OCI-LY1 (cell line): ENCODE results near the gene EFHD1.
A peak's percentile ranks its signal among the peaks of the same experiment; 100 is the strongest.

Experiments used
- H2AFZ ChIP-seq: fragments of 200-600 bp; sonication (generic), shearing (Covaris generic); 2 replicates; pipeline ENCODE4 v1.6.0; 2014; ENCODE audit warnings: antibody characterized with exemption, mild to moderate bottlenecking, low read length
- H3F3A ChIP-seq: fragments of 200-600 bp; sonication (generic), shearing (Covaris generic); 2 replicates; pipeline ENCODE4 v1.6.0; 2014; ENCODE audit warnings: mild to moderate bottlenecking, antibody characterized with exemption, low read length, moderate library complexity; ENCODE audit not compliant: insufficient read depth
- H3K27ac ChIP-seq: fragments of 200-600 bp; sonication (generic); 2 replicates; pipeline ENCODE4 v1.5.1; 2014; ENCODE audit warnings: low read length, mixed run types, mild to moderate bottlenecking, low read depth; ENCODE audit not compliant: poor library complexity, severe bottlenecking
- H3K27me3 ChIP-seq: fragments of 200-600 bp; sonication (generic); 2 replicates; pipeline ENCODE4 v1.6.0; 2014; ENCODE audit warnings: antibody characterized with exemption, mild to moderate bottlenecking, low read length, moderate library complexity; ENCODE audit not compliant: insufficient read depth
- H3K36me3 ChIP-seq: fragments of 200-600 bp; sonication (generic); 2 replicates; pipeline ENCODE4 v1.6.1; 2014; ENCODE audit warnings: mild to moderate bottlenecking, antibody characterized with exemption, low read length, moderate library complexity, mixed read lengths; ENCODE audit not compliant: insufficient read depth
- H3K4me1 ChIP-seq: fragments of 200-600 bp; sonication (generic); 2 replicates; pipeline ENCODE4 v1.5.1; 2014; ENCODE audit warnings: mild to moderate bottlenecking, low read length, moderate library complexity; ENCODE audit not compliant: insufficient read depth, severe bottlenecking
- H3K4me2 ChIP-seq: fragments of 200-600 bp; sonication (generic), shearing (Covaris generic); 2 replicates; pipeline ENCODE4 v1.6.1; 2014; ENCODE audit warnings: low read length
- H3K4me3 ChIP-seq: fragments of 200-600 bp; sonication (generic); 2 replicates; pipeline ENCODE4 v1.5.1; 2014; ENCODE audit warnings: low read length, low read depth, mild to moderate bottlenecking, mixed read lengths; ENCODE audit not compliant: poor library complexity, severe bottlenecking
- H3K79me2 ChIP-seq: fragments of 200-600 bp; shearing (Covaris generic); 2 replicates; pipeline ENCODE4 v1.6.1; 2016; ENCODE audit warnings: mixed run types, low read length, mixed read lengths; ENCODE audit not compliant: insufficient read depth
- H3K9ac ChIP-seq: fragments of 200-600 bp; sonication (generic), shearing (Covaris generic); 2 replicates; pipeline ENCODE4 v1.6.1; 2014; ENCODE audit warnings: mild to moderate bottlenecking, low read length, mixed read lengths
- H3K9me2 ChIP-seq: fragments of 200-600 bp; sonication (generic), shearing (Covaris generic); 2 replicates; pipeline ENCODE4 v1.6.1; 2014; ENCODE audit warnings: low read depth, mild to moderate bottlenecking, low read length, mixed read lengths
- H3K9me3 ChIP-seq: fragments of 200-600 bp; shearing (Covaris generic); 2 replicates; pipeline ENCODE4 v1.6.1; 2014; ENCODE audit warnings: low read length, mixed read lengths
- H4K20me1 ChIP-seq: fragments of 200-600 bp; sonication (generic), shearing (Covaris generic); 2 replicates; pipeline ENCODE4 v1.6.0; 2016; ENCODE audit warnings: mild to moderate bottlenecking, low read length; ENCODE audit not compliant: insufficient read depth
- CTCF ChIP-seq: fragments of 200-600 bp; sonication (generic), shearing (Covaris generic); IDR thresholded peaks from 2 replicates; pipeline ENCODE4 v1.5.1; 2017; ENCODE audit warnings: mild to moderate bottlenecking, antibody characterized with exemption, low read length, moderate library complexity, mixed read lengths
- EZH2 ChIP-seq: fragments of 200-600 bp; sonication (generic), shearing (Covaris generic); IDR thresholded peaks from 2 replicates; pipeline ENCODE4 v1.8.0; 2017; ENCODE audit warnings: borderline replicate concordance, mixed run types, mild to moderate bottlenecking, antibody characterized with exemption, low read length, moderate library complexity, mixed read lengths

Gene EFHD1

GRCh38 chr2:232610081-232610480, 23.3 kb upstream of the EFHD1 start:
- TF ChIP-seq EZH2 (no peak), CTCF (no peak)
- H3K27ac ChIP-seq = no peak overlapping the region
- no peak overlapping the region for H2AFZ ChIP-seq
- no peak overlapping the region for H3K4me3 ChIP-seq
- H4K20me1 ChIP-seq = no peaks in the 10 kb centered on the region
- H3K4me1 ChIP-seq = peaks cover 4% of the 10 kb centered on the region
- no peaks in the 10 kb centered on the region for H3K36me3 ChIP-seq
- no peaks in the 10 kb centered on the region for H3K9me2 ChIP-seq
- H3K9ac ChIP-seq = no peak overlapping the region
- no peak overlapping the region for H3K4me2 ChIP-seq
- no peaks in the 10 kb centered on the region for H3K9me3 ChIP-seq
- H3F3A ChIP-seq = no peaks in the 10 kb centered on the region
- H3K27me3 ChIP-seq = no peaks in the 10 kb centered on the region
- H3K79me2 ChIP-seq = no peaks in the 10 kb centered on the region

- H3K4me3 ChIP-seq = no peak overlapping the region
- H4K20me1 ChIP-seq = no peaks in the 10 kb centered on the region
- H3K27ac ChIP-seq = no peak overlapping the region
- no peak overlapping the region for H3K9ac ChIP-seq
- TF ChIP-seq CTCF (no peak), EZH2 (no peak)
- peaks cover 4% of the 10 kb centered on the region for H3K4me1 ChIP-seq
- H3K9me3 ChIP-seq = no peaks in the 10 kb centered on the region
- H3K27me3 ChIP-seq = no peaks in the 10 kb centered on the region
- no peaks in the 10 kb centered on the region for H3K36me3 ChIP-seq
- no peak overlapping the region for H2AFZ ChIP-seq
- H3K9me2 ChIP-seq = no peaks in the 10 kb centered on the region
- H3K79me2 ChIP-seq = no peaks in the 10 kb centered on the region
- H3K4me2 ChIP-seq = no peak overlapping the region
- no peaks in the 10 kb centered on the region for H3F3A ChIP-seq
Observed at GRCh38 chr2:232611061-232611460, 22.3 kb upstream of the EFHD1 start.

- Histone ChIP-seq H3K27ac (no peak overlapping the region), H4K20me1 (no peaks in the 10 kb centered on the region), H3K9ac (no peak overlapping the region), H3K9me2 (no peaks in the 10 kb centered on the region), H3K4me3 (no peak overlapping the region), H2AFZ (no peak overlapping the region), H3K36me3 (no peaks in the 10 kb centered on the region), H3K4me2 (no peak overlapping the region), H3F3A (no peaks in the 10 kb centered on the region), H3K79me2 (no peaks in the 10 kb centered on the region), H3K4me1 (no peaks in the 10 kb centered on the region), H3K27me3 (no peaks in the 10 kb centered on the region), H3K9me3 (no peaks in the 10 kb centered on the region)
- peak; percentile 96 for TF ChIP-seq CTCF
- TF ChIP-seq EZH2 = no peak
Observed at GRCh38 chr2:232611559-232612218, 21.7 kb upstream of the EFHD1 start.
